ENCODE data around the gene COL1A2. TPM values are rescaled to one million over a fixed set of nuclear protein-coding genes. Genes with fewer than 3 reads are reported as not detected.

Gene COL1A2
- total RNA-seq, 4 donors from 2014 or later: 227 to 697 (median 347) TPM

- no peak for DNase-seq (ENCODE audit: extremely low spot score)
- Histone ChIP-seq H3K4me3 (no peak overlapping the region), H3K27ac (replicated peaks in 1 of 4) (no peak overlapping the region), H3K27me3 (no peaks in the 10 kb centered on the region), H3K9me3 (peaks cover 0 to 12% (median 5%) of the 10 kb centered on the region in 4 donors), H3K4me1 (no peaks in the 10 kb centered on the region), H3K36me3 (no peaks in the 10 kb centered on the region)
- TF ChIP-seq POLR2A (IDR thresholded peaks at IDR 0.05; ENCODE audit: low read depth): no peak
- TF ChIP-seq CTCF (IDR thresholded peaks at IDR 0.05): no peak
- TF ChIP-seq EP300 (IDR thresholded peaks at IDR 0.05): no peak
- TF ChIP-seq POLR2AphosphoS5 (IDR thresholded peaks at IDR 0.05): no peak
- WGBS: 86% methylated on average over 1 of the region's 1 CpG
- intact Hi-C loops (cut with DNase I): no loop called here
Measured at GRCh38 chr7:94472608-94473007, 77.9 kb downstream of the COL1A2 start.

GRCh38 chr7:94476251-94476840 lies 81.7 kb downstream of the COL1A2 start:
- 85% methylated on average over 5 of the region's 5 CpGs for WGBS
- H3K27me3 ChIP-seq: no peaks in the 10 kb centered on the region
- TF ChIP-seq EP300 (IDR thresholded peaks at IDR 0.05) (no peak), POLR2A (IDR thresholded peaks at IDR 0.05; ENCODE audit: low read depth) (no peak), CTCF (IDR thresholded peaks at IDR 0.05) (no peak), POLR2AphosphoS5 (IDR thresholded peaks at IDR 0.05) (no peak)

GRCh38 chr7:94477878-94478277 lies 83.2 kb downstream of the COL1A2 start:
- TF ChIP-seq EP300 (IDR thresholded peaks at IDR 0.05) (no peak), CTCF (IDR thresholded peaks at IDR 0.05) (no peak), POLR2AphosphoS5 (IDR thresholded peaks at IDR 0.05) (no peak), POLR2A (IDR thresholded peaks at IDR 0.05; ENCODE audit: low read depth) (no peak)
- intact Hi-C loops (cut with DNase I): no loop called here

More at GRCh38 chr7:94476251-94476840, 81.7 kb downstream of the COL1A2 start:
- H3K27ac ChIP-seq (replicated peaks in 1 of 4): no peak overlapping the region
- no peak for DNase-seq (ENCODE audit: extremely low spot score)
- peaks cover 0 to 7% (median 3%) of the 10 kb centered on the region in 4 donors for H3K9me3 ChIP-seq
- H3K36me3 ChIP-seq: no peaks in the 10 kb centered on the region
- intact Hi-C loops (cut with DNase I): no loop called here
- no peak overlapping the region for H3K4me3 ChIP-seq
- H3K4me1 ChIP-seq: no peaks in the 10 kb centered on the region

GRCh38 chr7:94478648-94479214 lies 84.0 kb downstream of the COL1A2 start:
- no peak overlapping the region for H3K27ac ChIP-seq (replicated peaks in 1 of 4)
- intact Hi-C loops (cut with DNase I): no loop called here
- no peaks in the 10 kb centered on the region for H3K9me3 ChIP-seq
- no peaks in the 10 kb centered on the region for H3K36me3 ChIP-seq
- DNase-seq (ENCODE audit: extremely low spot score): no peak
- 65% methylated on average over 3 of the region's 3 CpGs for WGBS
- no peak for TF ChIP-seq POLR2A (IDR thresholded peaks at IDR 0.05; ENCODE audit: low read depth)
- TF ChIP-seq EP300 (IDR thresholded peaks at IDR 0.05): no peak
- TF ChIP-seq POLR2AphosphoS5 (IDR thresholded peaks at IDR 0.05): no peak
- no peak for TF ChIP-seq CTCF (IDR thresholded peaks at IDR 0.05)
- no peak overlapping the region for H3K4me3 ChIP-seq
- H3K4me1 ChIP-seq: no peaks in the 10 kb centered on the region
- H3K27me3 ChIP-seq: no peaks in the 10 kb centered on the region

More at GRCh38 chr7:94477878-94478277, 83.2 kb downstream of the COL1A2 start:
- no peak for DNase-seq (ENCODE audit: extremely low spot score)
- Histone ChIP-seq H3K4me1 (no peaks in the 10 kb centered on the region), H3K9me3 (no peaks in the 10 kb centered on the region), H3K4me3 (no peak overlapping the region), H3K27ac (replicated peaks in 1 of 4) (no peak overlapping the region), H3K36me3 (no peaks in the 10 kb centered on the region), H3K27me3 (no peaks in the 10 kb centered on the region)
- 65% methylated on average over 1 of the region's 1 CpG for WGBS

Other genes starting within 250 kb of the COL1A2 start
- 10 to 100 TPM; 17.6 to 27.0 (median 18.8) TPM for gene CASD1, start 114.9 kb downstream of the COL1A2 start, total RNA-seq

All from esophagus muscularis mucosa (tissue), 4 donors.